HG02840 (cell line): ENCODE measurements around the gene COLGALT1.
"Not testable (repeated sequence)": the region's sequence is repeated elsewhere in the genome, so short reads cannot be mapped to it uniquely, and the experiment has no call there.

Source experiments
- ATAC-seq: cut with Tn5 transposase; IDR thresholded peaks from one replicate; pipeline ENCODE4 v1.9.1; 2021; ENCODE audit warnings: mild to moderate bottlenecking, moderate library complexity, moderate number of reproducible peaks; ENCODE audit not compliant: unreplicated experiment, low FRiP score

Gene COLGALT1

DNA sequence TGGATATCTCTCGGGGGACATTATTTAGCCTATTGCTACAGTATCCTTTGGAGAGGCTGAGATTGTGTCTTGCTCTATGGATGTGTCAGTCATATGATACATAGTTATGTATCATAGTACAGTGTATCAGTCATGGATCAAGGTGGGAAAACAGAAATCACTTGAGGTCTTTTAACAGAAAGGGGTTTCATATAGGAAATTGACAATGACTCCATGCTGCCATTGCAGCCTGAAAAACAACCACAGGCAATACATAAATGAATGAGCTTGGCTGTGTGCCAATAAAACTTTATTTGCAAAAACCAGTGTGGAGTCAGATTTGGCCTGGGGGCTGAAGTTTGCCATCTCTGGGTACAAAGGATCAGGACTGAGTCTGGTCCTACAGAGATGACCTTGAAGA, 35.4 kb downstream of the COLGALT1 start:
- no peak for ATAC-seq

DNA sequence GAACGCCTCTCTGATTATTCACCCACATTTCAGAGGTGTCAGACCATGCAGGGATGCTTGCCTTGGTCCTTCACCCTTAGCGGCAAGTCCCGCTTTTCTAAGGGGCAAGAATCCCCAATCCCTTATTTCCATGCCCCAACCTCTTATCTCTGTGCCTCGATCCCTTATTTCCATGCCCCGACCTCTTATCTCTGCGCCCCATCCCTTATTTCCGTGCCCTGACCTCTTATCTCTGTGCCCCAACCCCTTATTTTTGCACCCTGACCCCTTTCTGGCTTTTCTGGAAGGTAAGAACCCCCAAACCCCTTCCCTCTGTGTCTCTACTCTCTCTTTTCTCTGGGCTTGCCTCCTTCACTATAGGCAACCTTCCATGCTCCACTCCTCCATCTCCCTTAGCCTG, 38.8 kb downstream of the COLGALT1 start:
- ATAC-seq = not testable (repeated sequence)

DNA sequence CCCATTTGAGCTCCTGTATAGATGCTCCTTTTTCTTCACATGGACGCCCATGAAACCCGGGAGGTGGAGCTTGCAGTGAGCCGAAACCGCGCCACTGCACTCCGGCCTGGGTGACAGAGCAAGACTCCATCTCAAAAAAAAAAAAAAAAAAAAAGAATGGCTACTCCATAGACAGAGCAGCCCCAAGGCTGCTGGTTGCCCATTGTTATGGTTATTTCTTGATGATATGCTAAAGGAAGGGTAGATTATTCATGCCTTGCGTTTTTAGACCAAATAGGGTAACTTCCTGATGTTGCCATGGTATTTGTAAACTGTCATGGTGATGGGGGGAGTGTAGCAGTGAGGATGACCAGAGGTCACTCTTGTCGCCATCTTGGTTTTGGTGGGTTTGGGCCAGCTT, 42.6 kb downstream of the COLGALT1 start:
- not testable (repeated sequence) for ATAC-seq

DNA sequence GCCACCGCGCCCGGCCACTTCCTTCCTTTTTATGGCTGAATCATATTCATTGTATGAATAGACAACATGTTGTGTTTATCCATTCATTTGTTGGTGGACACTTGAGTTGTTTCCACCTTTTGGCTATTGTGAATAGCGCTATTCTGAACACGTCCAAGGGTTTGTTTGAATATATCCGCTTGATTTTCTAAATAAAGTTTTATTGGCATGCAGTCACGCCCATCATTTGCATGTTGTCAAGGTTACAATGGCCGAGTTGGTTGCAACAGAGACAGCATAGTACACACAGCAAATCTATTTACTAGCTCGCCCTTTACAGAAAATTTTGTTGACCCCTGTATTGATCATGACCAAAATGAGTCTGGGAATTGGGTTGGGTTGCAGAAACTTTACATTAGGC, 43.5 kb downstream of the COLGALT1 start:
- no peak for ATAC-seq

DNA sequence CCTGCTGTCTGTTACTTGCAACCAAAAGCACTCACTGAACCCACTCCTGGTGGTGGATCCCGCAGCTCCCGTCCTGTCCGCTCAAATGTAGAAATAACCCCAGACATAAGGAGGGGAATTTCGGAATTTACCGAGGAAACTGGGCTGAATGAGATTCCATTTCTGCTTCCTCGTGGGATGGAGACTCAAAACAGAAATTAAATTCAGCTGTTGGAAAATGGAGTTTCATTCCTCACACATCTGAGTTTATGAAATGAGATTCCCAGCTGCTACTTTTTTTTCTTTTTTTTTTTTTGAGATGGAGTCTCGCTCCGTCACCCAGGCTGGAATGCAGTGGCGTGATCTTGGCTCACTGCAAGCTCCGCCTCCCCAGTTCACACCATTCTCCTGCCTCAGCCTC, 44.3 kb downstream of the COLGALT1 start:
- ATAC-seq = no peak

DNA sequence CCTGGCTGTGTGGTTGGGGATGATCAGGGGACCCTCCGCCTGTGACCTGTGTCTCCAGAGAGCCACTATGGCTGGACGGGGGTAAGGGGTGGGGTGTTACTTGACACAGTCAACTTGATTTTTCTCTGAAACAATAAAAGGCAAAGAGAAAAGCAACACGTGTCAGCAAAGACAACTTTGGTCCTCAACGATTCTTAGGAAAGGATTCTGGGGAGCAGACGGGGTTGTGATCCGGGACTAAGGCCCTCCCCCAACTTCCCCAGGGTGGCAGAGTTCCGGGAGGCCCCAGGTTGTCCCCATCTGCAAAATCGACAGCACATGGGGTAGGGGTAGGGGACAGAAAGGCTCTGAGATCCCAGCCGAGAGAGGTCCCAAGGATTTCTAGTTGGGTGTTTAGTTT, 46.2 kb downstream of the COLGALT1 start:
- ATAC-seq = no peak

DNA sequence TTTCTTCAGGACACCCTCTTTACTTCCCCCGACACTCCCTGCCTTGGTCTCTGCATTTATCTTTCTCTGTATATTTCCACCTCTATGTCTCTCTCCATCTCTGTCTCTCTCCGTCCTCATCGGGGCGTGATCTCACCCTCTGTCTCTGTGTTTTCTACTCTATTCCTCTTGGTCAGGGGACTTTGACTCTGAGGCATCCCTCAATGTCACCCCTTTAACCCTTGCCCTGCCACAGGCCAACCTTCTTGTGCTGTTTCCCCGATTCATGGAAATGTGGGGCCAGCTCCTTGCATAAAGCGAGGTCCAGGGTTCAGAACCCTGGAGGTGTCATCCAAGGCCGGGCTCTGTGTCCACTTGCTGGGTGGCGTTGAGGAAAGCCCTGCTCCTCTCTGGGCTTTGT, 46.8 kb downstream of the COLGALT1 start:
- no peak for ATAC-seq

DNA sequence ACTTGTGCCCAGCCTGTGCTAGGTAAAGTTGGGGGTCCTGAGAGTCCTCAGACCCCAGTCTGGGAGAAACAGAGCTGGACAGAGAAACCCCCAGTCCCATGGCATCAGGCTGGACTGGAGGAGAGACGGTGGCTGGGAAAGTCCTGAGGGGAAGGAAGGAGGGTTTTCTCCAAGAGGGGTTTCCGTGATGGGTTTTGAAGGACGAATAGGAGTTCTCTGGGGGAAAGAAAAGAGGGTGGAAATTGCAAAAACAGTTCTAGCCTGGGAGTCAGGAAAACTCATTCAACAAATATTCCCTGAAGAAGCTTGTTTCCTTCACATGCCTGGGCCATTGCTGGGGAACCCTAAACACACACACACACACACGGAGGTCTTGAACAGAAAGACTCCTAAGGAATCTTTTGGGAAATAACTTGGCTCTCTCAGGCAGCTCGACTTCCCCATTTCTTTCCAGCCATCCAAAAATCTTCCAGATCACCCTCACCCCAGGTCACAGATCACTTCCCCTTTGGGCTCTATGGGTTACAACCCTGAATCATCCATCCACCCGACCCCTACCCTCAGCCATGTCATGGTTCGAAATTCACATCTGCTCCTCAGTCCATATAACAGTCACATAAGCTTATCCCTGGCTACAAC, 47.5 kb downstream of the COLGALT1 start:
- no peak for ATAC-seq

DNA sequence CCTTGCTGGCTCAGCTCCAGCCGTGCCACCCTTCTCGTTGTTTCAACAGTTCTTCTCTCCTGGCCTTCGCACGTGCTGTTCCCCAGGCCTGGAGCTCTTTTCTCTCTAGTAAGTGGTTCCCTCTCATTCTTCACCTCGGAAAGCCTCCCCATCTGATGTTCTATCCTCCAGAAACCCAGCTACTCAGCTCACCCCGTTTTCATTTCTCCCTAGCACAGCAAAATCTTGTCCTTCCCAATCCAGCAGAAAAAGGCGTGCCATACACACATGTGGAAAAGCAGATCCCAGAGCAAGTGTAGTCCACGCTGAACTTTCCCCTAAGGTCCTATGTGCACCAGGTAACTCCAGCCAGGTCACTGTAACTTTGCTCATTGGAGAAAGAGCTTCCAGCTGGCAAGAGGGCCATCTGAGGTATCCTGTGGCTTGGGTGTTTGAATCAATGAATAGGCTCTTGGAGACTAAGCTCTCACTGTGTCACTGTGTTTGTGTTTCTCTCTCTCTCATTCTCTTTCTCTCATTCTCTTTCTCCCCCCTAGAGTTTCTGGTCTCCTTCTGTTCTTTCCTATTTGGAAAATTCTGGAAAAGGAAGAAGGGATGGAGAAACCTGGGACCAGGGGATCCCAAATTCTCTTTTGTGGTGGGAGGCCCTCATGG, 49.0 kb downstream of the COLGALT1 start:
- ATAC-seq = no peak

DNA sequence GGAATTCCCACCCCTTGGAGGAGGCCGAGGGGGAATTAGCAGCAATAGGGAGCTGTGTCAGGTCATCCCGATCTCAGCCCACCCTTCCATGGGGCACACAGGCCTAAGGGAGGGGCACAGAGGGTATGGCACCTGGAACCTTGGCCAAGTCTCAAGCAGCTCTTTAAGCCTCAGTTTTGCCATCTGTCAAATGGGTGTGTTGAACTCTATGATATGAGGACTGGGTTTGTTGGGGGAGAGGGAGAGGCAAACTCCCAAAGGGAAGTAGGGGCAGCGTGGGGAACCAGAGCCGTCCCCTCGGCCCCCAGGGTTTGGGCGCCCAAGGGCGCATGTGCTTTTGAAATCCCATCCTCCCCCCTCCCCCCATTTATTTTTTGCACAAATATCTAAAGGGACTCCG, 49.7 kb downstream of the COLGALT1 start:
- ATAC-seq = no peak

DNA sequence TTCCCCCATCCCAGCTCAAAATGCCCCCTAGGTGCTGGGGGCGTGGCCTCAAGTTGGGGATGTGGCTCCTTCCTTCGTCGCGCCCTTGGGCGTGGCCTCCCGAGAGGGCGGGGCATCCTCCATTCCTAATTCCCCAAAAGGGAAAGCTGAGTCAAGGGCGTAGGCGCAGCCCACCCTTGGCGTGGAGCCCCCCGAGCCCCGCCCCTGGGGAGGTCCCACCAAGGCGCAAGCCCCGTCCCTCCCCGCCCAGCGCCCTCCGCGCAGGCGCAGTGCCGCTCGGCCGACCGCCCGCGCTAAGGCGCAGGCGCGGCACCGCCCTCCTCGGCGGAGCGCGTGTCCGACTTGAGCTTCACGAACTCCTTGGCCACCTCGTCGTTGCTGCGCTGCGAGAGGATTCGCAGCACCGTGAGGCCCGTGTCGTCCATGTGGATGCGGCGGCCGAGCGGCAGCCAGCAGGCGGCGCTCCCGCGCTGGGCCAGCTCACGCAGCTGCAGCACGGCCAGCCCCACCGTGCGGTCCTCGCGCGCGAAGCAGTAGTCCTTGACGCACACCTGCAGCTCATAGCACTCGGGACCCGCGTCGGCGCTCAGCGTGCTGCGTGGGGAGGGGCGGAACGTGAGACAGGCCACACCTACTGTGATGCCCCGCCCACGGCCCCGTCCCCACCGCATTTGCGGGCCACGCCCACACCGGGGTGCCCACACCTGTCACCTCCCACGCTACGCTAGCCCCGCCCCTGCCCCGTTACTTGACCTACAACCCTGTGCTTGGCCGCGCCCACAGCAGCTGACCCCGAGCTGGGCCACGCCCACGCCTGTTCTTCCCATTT, 50.5 kb downstream of the COLGALT1 start:
- ATAC-seq = no peak

DNA sequence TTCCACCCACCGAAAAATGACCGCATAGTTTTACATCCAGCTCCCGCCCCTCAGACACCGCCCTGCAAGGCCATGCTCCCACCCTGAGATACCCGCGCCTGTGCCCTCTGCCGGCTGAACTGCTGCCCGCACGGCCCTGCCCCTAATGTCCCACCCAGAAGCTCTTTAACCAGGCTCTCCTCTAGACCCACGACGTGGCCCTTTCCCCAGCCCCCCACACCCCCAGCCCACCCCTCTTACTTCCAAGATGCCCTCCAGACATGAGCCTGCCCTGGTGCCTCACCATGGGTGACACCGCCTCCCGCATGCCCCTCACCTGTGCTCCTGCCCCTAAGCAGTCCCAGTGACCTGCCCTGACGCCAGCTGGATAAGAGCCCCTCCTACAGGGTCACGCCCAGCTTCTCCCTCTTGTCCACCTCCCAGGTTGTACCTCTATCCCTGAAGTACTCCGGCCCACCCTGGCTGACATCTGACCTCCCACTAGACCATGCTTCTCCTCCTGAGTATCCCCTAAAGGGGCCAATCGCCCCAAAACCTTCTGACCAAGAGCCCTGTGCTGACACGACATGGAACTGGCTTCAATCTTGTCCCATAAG, 51.2 kb downstream of the COLGALT1 start:
- ATAC-seq = no peak

DNA sequence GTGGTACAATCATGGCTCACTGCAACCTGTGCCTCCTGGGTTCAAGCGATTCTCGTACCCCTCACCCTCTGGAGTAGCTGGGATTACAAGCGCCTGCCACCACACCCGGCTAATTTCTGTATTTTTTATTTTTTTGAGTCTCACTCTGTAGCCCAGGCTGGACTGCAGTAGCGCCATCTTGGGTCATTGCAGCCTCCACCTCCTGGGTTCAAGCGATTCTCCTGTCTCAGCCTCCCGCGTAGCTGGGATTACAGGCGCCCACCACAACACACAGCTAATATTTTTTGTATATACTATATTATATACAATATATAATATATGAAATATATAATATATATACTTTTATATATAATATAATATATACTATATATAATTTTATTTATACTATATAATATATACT, 52.5 kb downstream of the COLGALT1 start:
- no peak for ATAC-seq

DNA sequence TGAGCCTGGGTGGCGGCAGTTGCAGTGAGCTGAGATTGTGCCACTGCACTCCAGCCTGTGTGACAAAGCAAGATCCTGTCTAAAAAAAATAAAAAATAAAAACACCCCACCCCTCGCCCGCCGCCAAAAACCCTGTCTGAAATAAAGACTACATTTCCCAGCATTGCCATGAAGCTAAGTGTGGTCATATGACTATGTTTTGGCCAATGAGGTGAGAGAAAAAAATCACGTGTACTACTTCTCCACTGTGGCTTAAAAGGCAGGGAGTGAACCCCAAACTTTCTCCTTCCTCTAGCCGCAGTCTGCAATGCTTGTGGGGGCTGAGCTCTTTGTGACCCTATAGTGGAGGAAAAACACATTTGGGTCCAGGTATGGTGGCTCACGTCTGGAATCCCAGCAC, 54.9 kb downstream of the COLGALT1 start:
- no peak for ATAC-seq

DNA sequence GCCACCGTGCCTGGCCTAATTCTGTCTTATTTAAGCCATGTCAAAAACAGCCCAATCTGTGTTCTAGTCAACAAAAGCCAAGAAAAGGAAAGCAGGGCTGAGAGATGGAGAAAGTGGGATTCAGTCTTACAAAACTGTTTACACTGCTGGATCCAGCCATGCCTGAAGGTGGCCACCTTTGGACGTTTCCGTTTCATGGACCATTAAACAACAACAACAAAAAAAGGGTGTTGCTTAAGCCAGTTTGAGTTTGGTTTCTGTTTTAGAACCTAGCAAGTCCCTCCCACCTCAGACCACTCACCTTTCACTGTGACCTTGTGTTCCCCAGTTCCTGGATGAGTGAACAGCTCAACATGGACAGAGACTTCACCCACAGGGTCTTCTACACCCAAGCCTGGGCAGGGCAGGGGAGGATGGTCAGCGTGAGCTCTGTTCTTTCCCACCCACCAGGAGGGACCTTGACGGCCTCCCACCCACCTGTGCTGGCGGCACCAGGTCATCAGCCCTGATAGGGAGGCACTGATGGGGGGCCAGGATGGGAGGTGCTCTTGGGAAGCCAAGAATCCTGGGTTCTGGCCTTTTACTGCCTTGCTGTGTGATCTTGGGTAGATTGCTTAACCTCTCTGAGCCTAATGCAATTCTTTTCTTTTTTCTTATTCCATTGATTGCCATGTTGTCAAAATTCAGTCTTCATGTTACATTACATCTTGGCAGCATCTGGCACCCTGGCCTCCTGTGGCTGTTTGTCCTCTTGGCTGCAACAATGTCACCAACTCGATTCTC, 56.2 kb downstream of the COLGALT1 start:
- ATAC-seq = no peak

DNA sequence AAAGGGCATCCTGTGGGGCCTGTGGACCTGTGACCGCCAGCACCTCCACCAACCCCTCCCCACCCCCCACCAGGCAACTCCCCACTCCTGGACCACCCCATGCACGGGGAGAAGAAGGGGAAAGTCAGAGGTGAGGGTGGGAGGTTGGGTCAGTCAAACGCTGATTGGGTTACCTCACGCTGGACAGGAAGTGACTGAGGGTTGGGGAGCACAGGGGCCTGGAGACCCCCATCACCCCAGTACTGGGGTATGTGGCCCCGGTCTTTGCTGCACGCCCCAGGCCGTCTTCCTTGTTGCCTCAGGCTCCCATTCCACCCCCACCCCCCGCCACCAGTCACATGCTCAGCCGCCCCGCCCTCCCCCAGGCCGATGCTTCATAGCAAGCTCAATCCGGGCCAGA, 59.0 kb downstream of the COLGALT1 start:
- no peak for ATAC-seq

DNA sequence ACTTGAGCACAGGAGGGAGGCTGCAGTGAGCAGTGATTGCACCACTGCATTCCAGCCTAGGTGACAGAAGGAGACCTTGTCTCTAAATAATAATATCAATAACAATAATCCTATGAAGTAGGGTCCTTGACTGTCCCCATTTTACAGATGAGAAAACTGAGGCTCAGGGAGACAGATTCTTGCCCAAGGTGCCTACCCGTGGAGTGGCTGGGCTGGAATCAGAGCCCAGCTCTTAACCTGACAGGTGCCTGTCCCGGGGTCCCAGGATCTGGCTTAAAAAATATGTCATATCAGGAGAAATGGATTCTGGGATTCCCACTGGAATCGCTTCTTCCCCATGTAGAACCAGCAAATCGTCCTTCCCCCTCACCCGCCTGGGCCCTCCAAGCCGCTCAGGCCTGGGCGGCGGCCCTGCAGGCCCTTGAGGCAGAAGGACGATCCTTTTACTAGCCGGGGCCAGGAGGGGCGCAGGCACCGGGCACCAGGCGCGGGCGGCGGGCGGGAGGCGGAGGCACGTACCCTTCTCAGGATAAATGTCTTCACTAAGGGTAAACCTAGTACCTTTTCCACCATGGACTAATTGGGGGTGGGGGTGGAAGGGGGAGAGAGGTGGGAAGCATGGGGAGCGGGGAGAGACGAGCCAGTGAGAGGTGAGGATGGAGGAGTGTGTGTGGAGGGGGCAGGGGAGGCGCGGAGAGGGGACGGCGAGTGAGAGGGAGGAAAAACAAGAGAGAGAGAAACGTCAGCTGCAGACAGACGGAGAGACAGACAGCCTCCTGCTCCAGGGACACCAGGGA, 60.6 kb downstream of the COLGALT1 start:
- ATAC-seq = no peak

DNA sequence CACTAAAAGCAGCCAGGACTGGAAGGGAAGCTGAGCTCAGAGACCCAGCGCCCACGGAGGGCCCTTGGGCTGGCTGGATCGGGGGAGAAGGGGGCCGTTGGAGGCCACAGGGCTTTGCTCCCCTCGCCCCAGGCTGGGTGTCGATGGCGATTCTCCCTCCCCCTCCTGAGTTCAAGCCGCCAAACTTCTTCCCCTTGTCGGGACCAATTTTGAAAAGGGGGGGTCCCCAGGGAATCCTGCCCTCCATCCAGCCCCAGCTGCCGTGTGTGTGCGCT, 61.2 kb downstream of the COLGALT1 start:
- no peak for ATAC-seq

DNA sequence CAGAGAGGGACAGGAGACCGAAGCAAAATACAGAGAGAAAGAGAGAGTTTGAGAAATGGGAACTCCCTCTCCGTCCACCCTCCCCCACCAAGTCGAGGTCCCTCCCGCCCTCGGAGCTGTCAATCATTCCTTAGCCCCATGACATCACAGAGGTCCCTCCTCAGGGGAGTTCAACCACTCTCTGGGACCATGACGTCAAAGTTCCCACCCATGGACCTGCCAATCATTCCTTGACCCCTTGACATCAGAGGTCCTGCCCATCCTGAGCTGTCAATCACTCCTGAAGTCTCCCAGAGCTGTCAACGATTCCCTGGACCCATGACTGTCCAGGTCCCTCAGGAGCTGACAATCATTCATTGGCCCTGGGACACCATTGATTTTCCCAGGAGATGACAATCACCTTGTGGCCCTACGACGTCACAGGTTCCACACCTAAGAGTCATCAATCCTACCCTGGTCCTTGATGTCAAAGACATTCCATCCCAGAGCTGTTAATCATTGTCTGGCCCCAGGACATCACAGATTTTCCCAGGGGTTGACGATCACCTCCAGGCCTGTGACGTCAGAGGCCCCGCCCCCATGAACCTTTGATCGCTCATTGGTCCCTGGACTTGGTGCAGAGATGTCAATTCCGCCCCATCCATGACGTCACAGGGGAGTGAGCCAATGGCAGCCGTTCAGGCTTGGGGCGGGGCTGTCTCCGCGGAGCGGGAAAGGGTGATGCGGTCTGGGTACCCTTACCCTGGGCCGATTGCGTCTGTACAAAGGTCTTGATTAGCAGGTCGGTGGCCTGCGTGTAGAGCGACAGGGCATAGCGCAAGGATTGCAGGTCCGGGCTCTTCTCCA, 61.7 kb downstream of the COLGALT1 start:
- ATAC-seq = no peak
